Measurements from ENCODE around the gene USP53. TPM values are rescaled to one million over a fixed set of nuclear protein-coding genes. Genes with fewer than 3 reads are reported as not detected.

The USP53 gene
- total and polyA plus RNA-seq, 2 of the 13 experiments (the other 11 are each of a cell fraction or from before 2014, with no cell fraction given) = 5.3 to 8.1 TPM

DNA sequence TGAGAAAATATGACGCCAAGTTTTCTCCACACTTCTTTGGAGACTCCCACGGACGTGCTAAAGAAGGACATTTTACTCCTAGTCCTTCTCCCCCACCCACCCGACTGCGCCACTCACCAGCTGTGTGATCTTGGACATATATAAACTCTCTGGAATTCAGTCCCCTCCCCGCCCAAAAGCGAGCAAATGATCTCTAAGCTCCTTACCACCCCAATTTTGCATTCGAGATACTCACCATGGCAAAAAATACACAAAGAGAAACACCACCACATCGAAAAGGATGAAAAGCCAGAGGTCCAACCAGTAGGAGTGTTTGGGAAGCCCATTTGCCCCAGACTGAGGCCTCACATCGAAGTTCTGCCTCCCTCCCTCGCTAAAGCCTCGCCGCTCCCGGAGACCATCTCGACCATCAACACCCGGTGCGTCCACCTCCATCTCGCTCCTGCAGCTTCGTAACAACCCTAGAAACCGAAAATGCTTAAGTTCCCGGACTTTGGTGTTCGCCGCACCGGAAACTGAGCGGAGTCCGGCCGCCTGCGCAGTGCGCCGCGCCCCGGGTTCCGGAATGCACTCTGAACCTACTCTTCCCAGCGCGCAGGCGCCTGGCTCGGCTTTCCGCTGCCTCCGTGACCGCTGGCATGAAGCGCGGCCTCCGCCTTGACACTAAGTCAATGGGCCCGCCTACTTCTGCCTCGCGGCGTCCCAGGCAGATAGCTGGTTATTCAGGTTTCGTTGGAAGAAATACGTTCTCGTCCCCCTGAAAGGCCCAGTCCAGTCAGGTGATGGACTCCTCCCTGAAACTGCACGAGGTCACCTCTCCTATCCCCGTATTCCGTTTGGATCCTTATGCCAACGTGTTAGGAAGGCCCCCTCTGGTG lies 87.8 kb downstream of the USP53 start (continued):
- TF ChIP-seq JDP2 (CRISPR knock-in tag; IDR thresholded peaks at IDR 0.05; ENCODE audit: borderline replicate concordance) = peak; percentile 52; the same call in 1 of the 2 replicates
- peak; percentile 65 for TF ChIP-seq SOX5 (CRISPR knock-in tag; IDR thresholded peaks at IDR 0.05; ENCODE audit: borderline replicate concordance)
- TF ChIP-seq MEIS1 (CRISPR knock-in tag; IDR thresholded peaks at IDR 0.05; ENCODE audit: borderline replicate concordance) = peak; percentile 88; the same call in 1 of the 2 replicates
- no peak for TF ChIP-seq ZNF460 (CRISPR knock-in tag; IDR thresholded peaks at IDR 0.05; ENCODE audit: borderline replicate concordance)
- TF ChIP-seq ZFP37 (CRISPR knock-in tag; IDR thresholded peaks at IDR 0.05; ENCODE audit: borderline replicate concordance) = no peak
- TF ChIP-seq ZFP90 (CRISPR knock-in tag; IDR thresholded peaks at IDR 0.05; ENCODE audit: borderline replicate concordance) = 0 out of 2 replicates have a peak, but pooled peaks have one; percentile 49
- peak; percentile 61; the same call in 1 of the 2 replicates for TF ChIP-seq ZNF329 (CRISPR knock-in tag; IDR thresholded peaks at IDR 0.05; ENCODE audit: low read depth)
- TF ChIP-seq ZNF101 (CRISPR knock-in tag; IDR thresholded peaks at IDR 0.05; ENCODE audit: borderline replicate concordance, low read depth) = no peak; the same call in 1 of the 2 replicates
- TF ChIP-seq, protein P1, sequence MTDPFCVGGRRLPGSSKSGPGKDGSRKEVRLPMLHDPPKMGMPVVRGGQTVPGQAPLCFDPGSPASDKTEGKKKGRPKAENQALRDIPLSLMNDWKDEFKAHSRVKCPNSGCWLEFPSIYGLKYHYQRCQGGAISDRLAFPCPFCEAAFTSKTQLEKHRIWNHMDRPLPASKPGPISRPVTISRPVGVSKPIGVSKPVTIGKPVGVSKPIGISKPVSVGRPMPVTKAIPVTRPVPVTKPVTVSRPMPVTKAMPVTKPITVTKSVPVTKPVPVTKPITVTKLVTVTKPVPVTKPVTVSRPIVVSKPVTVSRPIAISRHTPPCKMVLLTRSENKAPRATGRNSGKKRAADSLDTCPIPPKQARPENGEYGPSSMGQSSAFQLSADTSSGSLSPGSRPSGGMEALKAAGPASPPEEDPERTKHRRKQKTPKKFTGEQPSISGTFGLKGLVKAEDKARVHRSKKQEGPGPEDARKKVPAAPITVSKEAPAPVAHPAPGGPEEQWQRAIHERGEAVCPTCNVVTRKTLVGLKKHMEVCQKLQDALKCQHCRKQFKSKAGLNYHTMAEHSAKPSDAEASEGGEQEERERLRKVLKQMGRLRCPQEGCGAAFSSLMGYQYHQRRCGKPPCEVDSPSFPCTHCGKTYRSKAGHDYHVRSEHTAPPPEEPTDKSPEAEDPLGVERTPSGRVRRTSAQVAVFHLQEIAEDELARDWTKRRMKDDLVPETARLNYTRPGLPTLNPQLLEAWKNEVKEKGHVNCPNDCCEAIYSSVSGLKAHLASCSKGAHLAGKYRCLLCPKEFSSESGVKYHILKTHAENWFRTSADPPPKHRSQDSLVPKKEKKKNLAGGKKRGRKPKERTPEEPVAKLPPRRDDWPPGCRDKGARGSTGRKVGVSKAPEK (CRISPR knock-in tag; IDR thresholded peaks at IDR 0.05; ENCODE audit: borderline replicate concordance) = peak; percentile 18; the same call in 1 of the 2 replicates
- no peak for TF ChIP-seq ZNF530 (CRISPR knock-in tag; IDR thresholded peaks at IDR 0.05; ENCODE audit: low read depth)
- TF ChIP-seq SNAI1 (CRISPR knock-in tag; IDR thresholded peaks at IDR 0.05; ENCODE audit: borderline replicate concordance) = peak; percentile 81; the same call in 1 of the 2 replicates
- TF ChIP-seq ZNF816 (CRISPR knock-in tag; IDR thresholded peaks at IDR 0.05; ENCODE audit: borderline replicate concordance) = no peak; the same call in 1 of the 2 replicates
- no peak for TF ChIP-seq ZIK1 (CRISPR knock-in tag; IDR thresholded peaks at IDR 0.05; ENCODE audit: borderline replicate concordance, low read depth)
- TF ChIP-seq ZNF550 (CRISPR knock-in tag; IDR thresholded peaks at IDR 0.05; ENCODE audit: borderline replicate concordance) = 0 out of 2 replicates have a peak, but pooled peaks have one; percentile 47
- peak; percentile 88; the same call in 1 of the 2 replicates for TF ChIP-seq ZNF350 (CRISPR knock-in tag; IDR thresholded peaks at IDR 0.05; ENCODE audit: borderline replicate concordance, low read depth)
- TF ChIP-seq, protein P2, sequence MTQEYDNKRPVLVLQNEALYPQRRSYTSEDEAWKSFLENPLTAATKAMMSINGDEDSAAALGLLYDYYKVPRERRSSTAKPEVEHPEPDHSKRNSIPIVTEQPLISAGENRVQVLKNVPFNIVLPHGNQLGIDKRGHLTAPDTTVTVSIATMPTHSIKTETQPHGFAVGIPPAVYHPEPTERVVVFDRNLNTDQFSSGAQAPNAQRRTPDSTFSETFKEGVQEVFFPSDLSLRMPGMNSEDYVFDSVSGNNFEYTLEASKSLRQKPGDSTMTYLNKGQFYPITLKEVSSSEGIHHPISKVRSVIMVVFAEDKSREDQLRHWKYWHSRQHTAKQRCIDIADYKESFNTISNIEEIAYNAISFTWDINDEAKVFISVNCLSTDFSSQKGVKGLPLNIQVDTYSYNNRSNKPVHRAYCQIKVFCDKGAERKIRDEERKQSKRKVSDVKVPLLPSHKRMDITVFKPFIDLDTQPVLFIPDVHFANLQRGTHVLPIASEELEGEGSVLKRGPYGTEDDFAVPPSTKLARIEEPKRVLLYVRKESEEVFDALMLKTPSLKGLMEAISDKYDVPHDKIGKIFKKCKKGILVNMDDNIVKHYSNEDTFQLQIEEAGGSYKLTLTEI (CRISPR knock-in tag; conservative IDR thresholded peaks at IDR 0.05) = no peak
- no peak for TF ChIP-seq SIX4 (CRISPR knock-in tag; IDR thresholded peaks at IDR 0.05)
- peak; percentile 85 for TF ChIP-seq GATAD1 (CRISPR knock-in tag; IDR thresholded peaks at IDR 0.05)
- TF ChIP-seq ZNF441 (CRISPR knock-in tag; IDR thresholded peaks at IDR 0.05; ENCODE audit: borderline replicate concordance) = peak; percentile 89
- TF ChIP-seq MLLT10 (CRISPR knock-in tag; IDR thresholded peaks at IDR 0.05) = no peak
- no peak for TF ChIP-seq ZNF367 (CRISPR knock-in tag; IDR thresholded peaks at IDR 0.05; ENCODE audit: borderline replicate concordance)
- TF ChIP-seq KDM6A (CRISPR knock-in tag; IDR thresholded peaks at IDR 0.05; ENCODE audit: low read depth) = 0 out of 2 replicates have a peak, but pooled peaks have one; percentile 14
- TF ChIP-seq YEATS2 (CRISPR knock-in tag; IDR thresholded peaks at IDR 0.05; ENCODE audit: borderline replicate concordance) = peak; percentile 88
- TF ChIP-seq SAFB2 (CRISPR knock-in tag; IDR thresholded peaks at IDR 0.05; ENCODE audit: borderline replicate concordance, low read depth) = peak; percentile 36; the same call in 1 of the 2 replicates
- 0 out of 2 replicates have a peak, but pooled peaks have one; percentile 59 for TF ChIP-seq ZNF136 (CRISPR knock-in tag; IDR thresholded peaks at IDR 0.05; ENCODE audit: low read depth)
